OCI-LY1 (cell line): ENCODE data around the gene ETV6.

Experiments
- CTCF ChIP-seq: fragments of 200-600 bp; sonication (generic), shearing (Covaris generic); IDR thresholded peaks from 2 replicates; pipeline ENCODE4 v1.5.1; 2017; ENCODE audit warnings: mild to moderate bottlenecking, antibody characterized with exemption, low read length, moderate library complexity, mixed read lengths
- EZH2 ChIP-seq: fragments of 200-600 bp; sonication (generic), shearing (Covaris generic); IDR thresholded peaks from 2 replicates; pipeline ENCODE4 v1.8.0; 2017; ENCODE audit warnings: borderline replicate concordance, mixed run types, mild to moderate bottlenecking, antibody characterized with exemption, low read length, moderate library complexity, mixed read lengths

- TF ChIP-seq CTCF (no peak), EZH2 (no peak)
Measured at GRCh38 chr12:11635341-11635740, 14.1 kb upstream of the ETV6 start.
